HepG2 (cell line): ENCODE measurements around the gene ATRIP. TPM values are rescaled to one million over a fixed set of nuclear protein-coding genes. Genes with fewer than 3 reads are reported as not detected.

Experiments used
- ATAC-seq: fragments of 200-7000 bp; cut with Tn5 transposase; 3 replicates; pipeline ENCODE4 v1.9.1; 2020; ENCODE audit warnings: mild to moderate bottlenecking, moderate library complexity
- BruUV-seq: library from RNA; stranded (reverse); fragments of 400-500 nt; replicated peaks from 2 replicates; lab custom pipeline; 2021; lab: Mats Ljungman, UMichigan
- CTCF ChIA-PET: fragments of 300-600 bp; formaldehyde crosslinking; extraction: SDS; loops from one replicate; lab custom pipeline; 2021; ENCODE audit warnings: low total read pairs, inconsistent platforms, low intra/inter-chr PET ratio; lab: Yijun Ruan, JAX
- POLR2A ChIA-PET: fragments of 350-600 bp; sonication (Branson Sonifier 250); formaldehyde crosslinking; loops from one replicate; lab custom pipeline; 2020; ENCODE audit warnings: antibody characterized with exemption, inconsistent platforms; lab: Yijun Ruan, JAX
- DNase-seq: peaks from one replicate; pipeline ENCODE4 v3.0.0-alpha.2; 2015; ENCODE audit warnings: low spot score
- FAIRE-seq: peaks from 3 replicates; lab custom pipeline; 2011; peaks lifted over from hg19 to GRCh38; lab: Jason Lieb, UNC
- H2AFZ ChIP-seq: one replicate; pipeline ENCODE4 v1.6.1; 2011; ENCODE audit warnings: low read length, inconsistent platforms
- H3K27ac ChIP-seq: fragments of 300-600 bp; 3 replicates; pipeline ENCODE4 v1.8.0; 2011; ENCODE audit warnings: mixed run types, mild to moderate bottlenecking, mixed read lengths, low read length, inconsistent platforms; ENCODE audit not compliant: insufficient read depth; ENCODE audit errors: extremely low read length
- H3K27me3 ChIP-seq, 2 experiments: fragments of 200-600 bp in 1 of 2; 2 replicates in 1 of 2; 3 replicates in 1 of 2; pipeline versions ENCODE4 v1.6.0 to v1.8.0; 2011; ENCODE audit warnings: low read length in 2 of 2, mild to moderate bottlenecking in 2 of 2, moderate library complexity in 2 of 2, inconsistent platforms in 1 of 2; ENCODE audit not compliant: insufficient read depth in 2 of 2, control insufficient read depth in 1 of 2
- H3K36me3 ChIP-seq, 2 experiments: fragments of 200-600 bp in 1 of 2; replicated peaks in 1 of 2; 2 replicates in 1 of 2; 3 replicates in 1 of 2; pipeline versions ENCODE4 v1.5.1 to v1.8.0; 2011; ENCODE audit warnings: low read length in 2 of 2, inconsistent platforms in 1 of 2; ENCODE audit not compliant: insufficient read depth in 2 of 2, control insufficient read depth in 1 of 2
- H3K4me1 ChIP-seq: 2 replicates; pipeline ENCODE4 v1.5.1; 2012; ENCODE audit warnings: low read length, inconsistent platforms; ENCODE audit not compliant: insufficient read depth
- H3K4me2 ChIP-seq: 2 replicates; pipeline ENCODE4 v1.6.0; 2011; ENCODE audit warnings: low read depth, low read length, inconsistent platforms
- H3K4me3 ChIP-seq, 3 experiments: fragments of 200-600 bp in 1 of 3; sonication (generic), shearing (Covaris generic) in 1 of 3; replicated peaks in 1 of 3; 2 replicates each; pipeline ENCODE4 v1.5.1; 2011 to 2016; ENCODE audit warnings: low read length in 3 of 3, inconsistent platforms in 2 of 3, low read depth in 2 of 3, mild to moderate bottlenecking in 2 of 3, control low read depth in 1 of 3, mixed read lengths in 1 of 3; ENCODE audit not compliant: insufficient read depth in 1 of 3
- H3K79me2 ChIP-seq: one replicate; pipeline ENCODE4 v1.6.1; 2011; ENCODE audit warnings: low read length, inconsistent platforms; ENCODE audit not compliant: insufficient read depth
- H3K9ac ChIP-seq: 2 replicates; pipeline ENCODE4 v1.6.0; 2011; ENCODE audit warnings: mild to moderate bottlenecking, low read depth, low read length, inconsistent platforms; ENCODE audit not compliant: insufficient read depth
- H3K9me3 ChIP-seq: 2 replicates; pipeline ENCODE4 v1.5.1; 2012; ENCODE audit warnings: mild to moderate bottlenecking, low read length
- H4K20me1 ChIP-seq: 2 replicates; pipeline ENCODE4 v1.6.0; 2011; ENCODE audit warnings: inconsistent platforms, mild to moderate bottlenecking, low read length, moderate library complexity; ENCODE audit not compliant: insufficient read depth
- ELF3 ChIP-seq: IDR thresholded peaks from 2 replicates; pipeline ENCODE4 v1.6.1; 2016; ENCODE audit warnings: missing genetic modification reagents, missing compliant biosample characterization
- HNF4A ChIP-seq: sonication (generic); formaldehyde crosslinking; IDR thresholded peaks from 2 replicates; pipeline ENCODE4 v1.4.0; 2020; ENCODE audit warnings: missing genetic modification reagents
- POGZ ChIP-seq: sonication (generic); formaldehyde crosslinking; IDR thresholded peaks from 2 replicates; pipeline ENCODE4 v1.4.0; 2020; ENCODE audit warnings: mild to moderate bottlenecking, missing genetic modification reagents
- SNAPC2 ChIP-seq: sonication (generic); formaldehyde crosslinking; IDR thresholded peaks from 2 replicates; pipeline ENCODE4 v1.8.1; 2022; ENCODE audit warnings: mild to moderate bottlenecking, missing genetic modification reagents
- ZNF629 ChIP-seq: sonication (generic); formaldehyde crosslinking; conservative IDR thresholded peaks from 2 replicates; pipeline ENCODE4 v1.5.0; 2020; ENCODE audit warnings: missing genetic modification reagents
- WGBS: methylation state at CpG from one replicate; pipeline ENCODE4 v1.1.6; 2017; ENCODE audit warnings: low lambda C conversion rate; 5-methylcytosine and 5-hydroxymethylcytosine counted together
- in situ Hi-C: cut with HindIII; loops from 2 replicates; pipeline ENCODE4 v1.10.0; 2017; ENCODE audit warnings: low pct_unique_long_range_greater_than_20kb; ENCODE audit not compliant: extremely low pct_ligation_motif_present
- intact Hi-C: fragments of 100-400 bp; cut with micrococcal nuclease; formaldehyde crosslinking; loops from one replicate; pipeline ENCODE4 v1.10.0; 2022; ENCODE audit not compliant: unreplicated experiment
- polyA plus RNA-seq, 8 experiments: library from polyadenylated mRNA; depleted of rRNA in 3 of 8; stranded (reverse) in 7 of 8; unstranded in 1 of 8; fragments of >200 nt; fragmentation: Illumina TruSeq in 4 of 8; extraction: Trizol in 4 of 8; gene quantifications; 2 replicates each; pipeline versions ENCODE4 v1.2.1 to v1.2.3, GENCODE V29; 2011 to 2016; ENCODE audit warnings: low read depth in 4 of 8, missing spikeins in 1 of 8, mixed read lengths in 1 of 8; ENCODE audit not compliant: insufficient read depth in 1 of 8
- total RNA-seq, 5 experiments: library from RNA; depleted of rRNA; stranded (reverse); fragments of >200 nt; fragmentation: Illumina TruSeq; extraction: Trizol; gene quantifications; 2 replicates each; pipeline ENCODE4 v1.2.3, GENCODE V29; 2016; ENCODE audit warnings: low read depth in 1 of 5
- TF ChIP-seq, protein P1 (sequence below): sonication (generic); formaldehyde crosslinking; IDR thresholded peaks from 2 replicates; pipeline ENCODE4 v1.5.1; 2020; ENCODE audit warnings: mild to moderate bottlenecking, missing genetic modification reagents, moderate library complexity

ATRIP gene
- total and polyA plus RNA-seq, 2 of the 13 experiments (the other 11 are each of a cell fraction or from before 2014, with no cell fraction given) = 5.1 to 12.5 TPM

- Histone ChIP-seq H3K4me3 (no peak overlapping the region), H3K27ac (peak overlapping the region; percentile 27), H3K36me3 (peaks cover 3 to 10% of the 10 kb centered on the region in 2 experiments; a peak in 3 of 5 replicates), H3K4me2 (no peak overlapping the region), H3K4me1 (peaks cover 59% of the 10 kb centered on the region), H3K9me3 (no peaks in the 10 kb centered on the region), H3K27me3 (no peaks in the 10 kb centered on the region; a peak in 1 of 5 replicates), H4K20me1 (no peaks in the 10 kb centered on the region), H3K79me2 (peaks cover 4% of the 10 kb centered on the region), H3K9ac (no peak overlapping the region), H2AFZ (no peak overlapping the region)
- TF ChIP-seq POGZ (CRISPR knock-in tag) = no peak
- no peak for TF ChIP-seq ELF3 (CRISPR knock-in tag)
- peak; percentile 82 for TF ChIP-seq HNF4A (CRISPR knock-in tag)
- TF ChIP-seq ZNF629 (CRISPR knock-in tag) = 0 out of 2 replicates have a peak, but pooled peaks have one; percentile 15
- TF ChIP-seq, protein P1, sequence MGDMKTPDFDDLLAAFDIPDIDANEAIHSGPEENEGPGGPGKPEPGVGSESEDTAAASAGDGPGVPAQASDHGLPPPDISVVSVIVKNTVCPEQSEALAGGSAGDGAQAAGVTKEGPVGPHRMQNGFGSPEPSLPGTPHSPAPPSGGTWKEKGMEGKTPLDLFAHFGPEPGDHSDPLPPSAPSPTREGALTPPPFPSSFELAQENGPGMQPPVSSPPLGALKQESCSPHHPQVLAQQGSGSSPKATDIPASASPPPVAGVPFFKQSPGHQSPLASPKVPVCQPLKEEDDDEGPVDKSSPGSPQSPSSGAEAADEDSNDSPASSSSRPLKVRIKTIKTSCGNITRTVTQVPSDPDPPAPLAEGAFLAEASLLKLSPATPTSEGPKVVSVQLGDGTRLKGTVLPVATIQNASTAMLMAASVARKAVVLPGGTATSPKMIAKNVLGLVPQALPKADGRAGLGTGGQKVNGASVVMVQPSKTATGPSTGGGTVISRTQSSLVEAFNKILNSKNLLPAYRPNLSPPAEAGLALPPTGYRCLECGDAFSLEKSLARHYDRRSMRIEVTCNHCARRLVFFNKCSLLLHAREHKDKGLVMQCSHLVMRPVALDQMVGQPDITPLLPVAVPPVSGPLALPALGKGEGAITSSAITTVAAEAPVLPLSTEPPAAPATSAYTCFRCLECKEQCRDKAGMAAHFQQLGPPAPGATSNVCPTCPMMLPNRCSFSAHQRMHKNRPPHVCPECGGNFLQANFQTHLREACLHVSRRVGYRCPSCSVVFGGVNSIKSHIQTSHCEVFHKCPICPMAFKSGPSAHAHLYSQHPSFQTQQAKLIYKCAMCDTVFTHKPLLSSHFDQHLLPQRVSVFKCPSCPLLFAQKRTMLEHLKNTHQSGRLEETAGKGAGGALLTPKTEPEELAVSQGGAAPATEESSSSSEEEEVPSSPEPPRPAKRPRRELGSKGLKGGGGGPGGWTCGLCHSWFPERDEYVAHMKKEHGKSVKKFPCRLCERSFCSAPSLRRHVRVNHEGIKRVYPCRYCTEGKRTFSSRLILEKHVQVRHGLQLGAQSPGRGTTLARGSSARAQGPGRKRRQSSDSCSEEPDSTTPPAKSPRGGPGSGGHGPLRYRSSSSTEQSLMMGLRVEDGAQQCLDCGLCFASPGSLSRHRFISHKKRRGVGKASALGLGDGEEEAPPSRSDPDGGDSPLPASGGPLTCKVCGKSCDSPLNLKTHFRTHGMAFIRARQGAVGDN (CRISPR knock-in tag) = peak; percentile 32; the same call in 1 of the 2 replicates
- TF ChIP-seq SNAPC2 (CRISPR knock-in tag) = no peak
- in situ Hi-C loops (loop anchor here (5.0 kb wide), 2 partner anchors 34 to 89 kb away; partner anchors contain the start of genes PFKFB4 and SHISA5), intact Hi-C loops (no loop called here)
- POLR2A ChIA-PET = interaction anchor here (0.6 to 1.3 kb wide), 2 partner anchors 28 to 39 kb away, joined by 3 read pairs; partner anchors contain the start of genes CCDC51 and TMA7
- peak; percentile 0; the same call in 1 of the 3 replicates for ATAC-seq
- peak; percentile 44 for DNase-seq
- CTCF ChIA-PET = no interaction called here
- no peak for FAIRE-seq
- no TSS peak for BruUV-seq
- 71% methylated on average over 1 of the region's 8 CpGs for WGBS
These were observed 21.8 kb downstream of the ATRIP start for GRCh38 chr3:48468329-48468731.
